HepG2 (cell line): ENCODE data around the gene LIM2. TPM values are rescaled to one million over a fixed set of nuclear protein-coding genes. Genes with fewer than 3 reads are reported as not detected.

Source experiments
- ARNT ChIP-seq: fragments of 450-650 bp; IDR thresholded peaks from 2 replicates; pipeline ENCODE4 v1.6.1; 2017
- CREB1 ChIP-seq, 2 experiments: fragments of 450-650 bp in 1 of 2; IDR thresholded peaks; 2 replicates each; pipeline ENCODE4 v1.6.1; 2016 to 2017; ENCODE audit warnings: control low read depth in 1 of 2, mild to moderate bottlenecking in 1 of 2, missing compliant biosample characterization in 1 of 2, missing genetic modification characterization in 1 of 2
- DNMT3B ChIP-seq: conservative IDR thresholded peaks from 2 replicates; pipeline ENCODE4 v1.6.1; 2016; ENCODE audit warnings: missing biosample characterization, control low read depth
- ELF4 ChIP-seq: sonication (generic); formaldehyde crosslinking; IDR thresholded peaks from 2 replicates; pipeline ENCODE4 v1.5.0; 2020; ENCODE audit warnings: missing genetic modification reagents, mild to moderate bottlenecking, moderate library complexity, borderline replicate concordance
- ESRRA ChIP-seq: sonication (generic); formaldehyde crosslinking; IDR thresholded peaks from 2 replicates; pipeline ENCODE4 v1.5.1; 2020; ENCODE audit warnings: mild to moderate bottlenecking, low read depth, missing genetic modification reagents
- TCF12 ChIP-seq, 2 experiments: fragments of 450-650 bp in 1 of 2; sonication (generic) in 1 of 2; formaldehyde crosslinking in 1 of 2; IDR thresholded peaks; 2 replicates each; pipeline versions ENCODE4 v1.6.1 to v1.8.0; 2017 to 2022; ENCODE audit warnings: antibody characterized with exemption in 1 of 2, mild to moderate bottlenecking in 1 of 2, missing genetic modification reagents in 1 of 2, moderate library complexity in 1 of 2
- THAP11 ChIP-seq: IDR thresholded peaks from 2 replicates; pipeline ENCODE4 v1.6.1; 2016; ENCODE audit warnings: missing biosample characterization, missing genetic modification reagents
- THYN1 ChIP-seq: sonication (generic); formaldehyde crosslinking; IDR thresholded peaks from 2 replicates; pipeline ENCODE4 v1.8.1; 2023; ENCODE audit warnings: low read depth, mild to moderate bottlenecking, moderate library complexity, missing genetic modification reagents, borderline replicate concordance
- ZBTB7B ChIP-seq: sonication (generic); formaldehyde crosslinking; IDR thresholded peaks from 2 replicates; pipeline ENCODE4 v1.4.0; 2020; ENCODE audit warnings: missing genetic modification reagents
- ZFP1 ChIP-seq: IDR thresholded peaks from 2 replicates; pipeline ENCODE4 v1.6.1; 2016
- ZFP41 ChIP-seq: sonication (generic); formaldehyde crosslinking; IDR thresholded peaks from 2 replicates; pipeline ENCODE4 v1.4.0; 2020; ENCODE audit warnings: mild to moderate bottlenecking, missing genetic modification reagents, borderline replicate concordance
- ZFP82 ChIP-seq: sonication (generic); formaldehyde crosslinking; IDR thresholded peaks from 2 replicates; pipeline ENCODE4 v1.5.1; 2020; ENCODE audit warnings: mild to moderate bottlenecking, missing genetic modification reagents, borderline replicate concordance
- ZNF12 ChIP-seq: sonication (generic); formaldehyde crosslinking; IDR thresholded peaks from 2 replicates; pipeline ENCODE4 v1.5.0; 2020; ENCODE audit warnings: missing genetic modification reagents
- ZNF431 ChIP-seq: sonication (generic); formaldehyde crosslinking; IDR thresholded peaks from 2 replicates; pipeline ENCODE4 v1.9.0; 2022; ENCODE audit warnings: missing genetic modification reagents, low read depth, mild to moderate bottlenecking, borderline replicate concordance
- ZNF572 ChIP-seq: sonication (generic); formaldehyde crosslinking; IDR thresholded peaks from 2 replicates; pipeline ENCODE4 v1.5.1; 2020; ENCODE audit warnings: mild to moderate bottlenecking, missing genetic modification reagents
- ZNF652 ChIP-seq: IDR thresholded peaks from 2 replicates; pipeline ENCODE4 v1.6.1; 2016; ENCODE audit warnings: low read depth, borderline replicate concordance
- polyA plus RNA-seq, 8 experiments: library from polyadenylated mRNA; depleted of rRNA in 3 of 8; stranded (reverse) in 7 of 8; unstranded in 1 of 8; fragments of >200 nt; fragmentation: Illumina TruSeq in 4 of 8; extraction: Trizol in 4 of 8; gene quantifications; 2 replicates each; pipeline versions ENCODE4 v1.2.1 to v1.2.3, GENCODE V29; 2011 to 2016; ENCODE audit warnings: low read depth in 4 of 8, missing spikeins in 1 of 8, mixed read lengths in 1 of 8; ENCODE audit not compliant: insufficient read depth in 1 of 8
- total RNA-seq, 5 experiments: library from RNA; depleted of rRNA; stranded (reverse); fragments of >200 nt; fragmentation: Illumina TruSeq; extraction: Trizol; gene quantifications; 2 replicates each; pipeline ENCODE4 v1.2.3, GENCODE V29; 2016; ENCODE audit warnings: low read depth in 1 of 5
- TF ChIP-seq, protein P1 (sequence below): sonication (generic); formaldehyde crosslinking; IDR thresholded peaks from 2 replicates; pipeline ENCODE4 v1.4.0; 2020; ENCODE audit warnings: mild to moderate bottlenecking, missing genetic modification reagents
- TF ChIP-seq, protein P2 (sequence below): sonication (generic); formaldehyde crosslinking; IDR thresholded peaks from 2 replicates; pipeline ENCODE4; 2020; ENCODE audit warnings: missing genetic modification reagents, mild to moderate bottlenecking, borderline replicate concordance
- TF ChIP-seq, protein P3 (sequence below): sonication (generic); formaldehyde crosslinking; IDR thresholded peaks from 2 replicates; pipeline ENCODE4 v1.5.0; 2020; ENCODE audit warnings: missing genetic modification reagents
- TF ChIP-seq, protein P4 (sequence below), 2 experiments: IDR thresholded peaks; 2 replicates each; pipeline ENCODE4 v1.6.1; 2011 to 2012; ENCODE audit warnings: low read length in 2 of 2, borderline replicate concordance in 1 of 2, low read depth in 1 of 2, mild to moderate bottlenecking in 1 of 2, moderate library complexity in 1 of 2
- TF ChIP-seq, protein P5 (sequence below): sonication (generic); formaldehyde crosslinking; IDR thresholded peaks from 2 replicates; pipeline ENCODE4 v1.8.0; 2022; ENCODE audit warnings: mild to moderate bottlenecking, missing genetic modification reagents

Gene LIM2
- total and polyA plus RNA-seq, 2 of the 13 experiments (the other 11 are each of a cell fraction or from before 2014, with no cell fraction given) = 1.3 TPM; not detected in 1

DNA sequence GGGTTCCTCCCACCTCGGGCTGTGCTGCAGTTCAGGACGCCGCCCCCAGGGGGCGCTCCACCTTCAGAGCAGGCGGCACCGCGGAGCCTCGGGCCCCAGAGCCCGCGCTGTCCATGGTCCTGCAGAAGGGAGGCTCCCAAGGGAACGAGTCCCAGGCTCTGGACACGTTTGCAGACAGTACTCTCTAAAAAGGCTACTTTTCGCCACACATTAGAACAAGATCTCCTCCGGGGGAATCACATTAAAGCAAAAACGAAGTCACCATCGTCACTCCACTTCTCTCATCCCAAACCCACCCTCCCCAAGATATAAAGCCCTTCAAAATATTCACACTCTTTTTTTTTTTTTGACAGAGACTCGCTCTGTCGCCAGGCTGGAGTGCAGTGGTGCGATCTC lies 34.3 kb upstream of the LIM2 start (continued):
- TF ChIP-seq DNMT3B (CRISPR knock-in tag) = peak; percentile 99
- TF ChIP-seq, protein P1, sequence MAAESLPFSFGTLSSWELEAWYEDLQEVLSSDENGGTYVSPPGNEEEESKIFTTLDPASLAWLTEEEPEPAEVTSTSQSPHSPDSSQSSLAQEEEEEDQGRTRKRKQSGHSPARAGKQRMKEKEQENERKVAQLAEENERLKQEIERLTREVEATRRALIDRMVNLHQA (CRISPR knock-in tag) = 0 out of 2 replicates have a peak, but pooled peaks have one; percentile 78
- no peak; the same call in 1 of the 2 replicates for TF ChIP-seq ELF4
- TF ChIP-seq ZNF431 (CRISPR knock-in tag) = peak; percentile 93
- no peak for TF ChIP-seq THYN1 (CRISPR knock-in tag)
- no peak for TF ChIP-seq ZFP82
- peak; percentile 37; the same call in 1 of the 2 replicates for TF ChIP-seq ZNF652 (CRISPR knock-in tag)
- TF ChIP-seq THAP11 (CRISPR knock-in tag) = peak; percentile 85
- TF ChIP-seq TCF12 (IDR thresholded peaks at IDR 0.05) = no peak
- no peak; the same call in 1 of the 2 replicates for TF ChIP-seq TCF12 (CRISPR knock-in tag; IDR thresholded peaks at IDR 0.05)
- TF ChIP-seq ZFP41 (CRISPR knock-in tag) = peak; percentile 82; the same call in 1 of the 2 replicates
- peak; percentile 71 for TF ChIP-seq ZBTB7B (CRISPR knock-in tag)
- TF ChIP-seq, protein P2, sequence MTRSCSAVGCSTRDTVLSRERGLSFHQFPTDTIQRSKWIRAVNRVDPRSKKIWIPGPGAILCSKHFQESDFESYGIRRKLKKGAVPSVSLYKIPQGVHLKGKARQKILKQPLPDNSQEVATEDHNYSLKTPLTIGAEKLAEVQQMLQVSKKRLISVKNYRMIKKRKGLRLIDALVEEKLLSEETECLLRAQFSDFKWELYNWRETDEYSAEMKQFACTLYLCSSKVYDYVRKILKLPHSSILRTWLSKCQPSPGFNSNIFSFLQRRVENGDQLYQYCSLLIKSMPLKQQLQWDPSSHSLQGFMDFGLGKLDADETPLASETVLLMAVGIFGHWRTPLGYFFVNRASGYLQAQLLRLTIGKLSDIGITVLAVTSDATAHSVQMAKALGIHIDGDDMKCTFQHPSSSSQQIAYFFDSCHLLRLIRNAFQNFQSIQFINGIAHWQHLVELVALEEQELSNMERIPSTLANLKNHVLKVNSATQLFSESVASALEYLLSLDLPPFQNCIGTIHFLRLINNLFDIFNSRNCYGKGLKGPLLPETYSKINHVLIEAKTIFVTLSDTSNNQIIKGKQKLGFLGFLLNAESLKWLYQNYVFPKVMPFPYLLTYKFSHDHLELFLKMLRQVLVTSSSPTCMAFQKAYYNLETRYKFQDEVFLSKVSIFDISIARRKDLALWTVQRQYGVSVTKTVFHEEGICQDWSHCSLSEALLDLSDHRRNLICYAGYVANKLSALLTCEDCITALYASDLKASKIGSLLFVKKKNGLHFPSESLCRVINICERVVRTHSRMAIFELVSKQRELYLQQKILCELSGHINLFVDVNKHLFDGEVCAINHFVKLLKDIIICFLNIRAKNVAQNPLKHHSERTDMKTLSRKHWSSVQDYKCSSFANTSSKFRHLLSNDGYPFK (CRISPR knock-in tag) = peak; percentile 71; the same call in 1 of the 2 replicates
- 0 out of 2 replicates have a peak, but pooled peaks have one; percentile 42 for TF ChIP-seq ESRRA (CRISPR knock-in tag)
- TF ChIP-seq ZFP1 (CRISPR knock-in tag) = peak; percentile 92
- no peak for TF ChIP-seq CREB1 (IDR thresholded peaks at IDR 0.05)
- TF ChIP-seq CREB1 (CRISPR knock-in tag; IDR thresholded peaks at IDR 0.05) = no peak
- TF ChIP-seq, protein P3, sequence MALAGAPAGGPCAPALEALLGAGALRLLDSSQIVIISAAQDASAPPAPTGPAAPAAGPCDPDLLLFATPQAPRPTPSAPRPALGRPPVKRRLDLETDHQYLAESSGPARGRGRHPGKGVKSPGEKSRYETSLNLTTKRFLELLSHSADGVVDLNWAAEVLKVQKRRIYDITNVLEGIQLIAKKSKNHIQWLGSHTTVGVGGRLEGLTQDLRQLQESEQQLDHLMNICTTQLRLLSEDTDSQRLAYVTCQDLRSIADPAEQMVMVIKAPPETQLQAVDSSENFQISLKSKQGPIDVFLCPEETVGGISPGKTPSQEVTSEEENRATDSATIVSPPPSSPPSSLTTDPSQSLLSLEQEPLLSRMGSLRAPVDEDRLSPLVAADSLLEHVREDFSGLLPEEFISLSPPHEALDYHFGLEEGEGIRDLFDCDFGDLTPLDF (CRISPR knock-in tag) = peak; percentile 88
- TF ChIP-seq, protein P4, sequence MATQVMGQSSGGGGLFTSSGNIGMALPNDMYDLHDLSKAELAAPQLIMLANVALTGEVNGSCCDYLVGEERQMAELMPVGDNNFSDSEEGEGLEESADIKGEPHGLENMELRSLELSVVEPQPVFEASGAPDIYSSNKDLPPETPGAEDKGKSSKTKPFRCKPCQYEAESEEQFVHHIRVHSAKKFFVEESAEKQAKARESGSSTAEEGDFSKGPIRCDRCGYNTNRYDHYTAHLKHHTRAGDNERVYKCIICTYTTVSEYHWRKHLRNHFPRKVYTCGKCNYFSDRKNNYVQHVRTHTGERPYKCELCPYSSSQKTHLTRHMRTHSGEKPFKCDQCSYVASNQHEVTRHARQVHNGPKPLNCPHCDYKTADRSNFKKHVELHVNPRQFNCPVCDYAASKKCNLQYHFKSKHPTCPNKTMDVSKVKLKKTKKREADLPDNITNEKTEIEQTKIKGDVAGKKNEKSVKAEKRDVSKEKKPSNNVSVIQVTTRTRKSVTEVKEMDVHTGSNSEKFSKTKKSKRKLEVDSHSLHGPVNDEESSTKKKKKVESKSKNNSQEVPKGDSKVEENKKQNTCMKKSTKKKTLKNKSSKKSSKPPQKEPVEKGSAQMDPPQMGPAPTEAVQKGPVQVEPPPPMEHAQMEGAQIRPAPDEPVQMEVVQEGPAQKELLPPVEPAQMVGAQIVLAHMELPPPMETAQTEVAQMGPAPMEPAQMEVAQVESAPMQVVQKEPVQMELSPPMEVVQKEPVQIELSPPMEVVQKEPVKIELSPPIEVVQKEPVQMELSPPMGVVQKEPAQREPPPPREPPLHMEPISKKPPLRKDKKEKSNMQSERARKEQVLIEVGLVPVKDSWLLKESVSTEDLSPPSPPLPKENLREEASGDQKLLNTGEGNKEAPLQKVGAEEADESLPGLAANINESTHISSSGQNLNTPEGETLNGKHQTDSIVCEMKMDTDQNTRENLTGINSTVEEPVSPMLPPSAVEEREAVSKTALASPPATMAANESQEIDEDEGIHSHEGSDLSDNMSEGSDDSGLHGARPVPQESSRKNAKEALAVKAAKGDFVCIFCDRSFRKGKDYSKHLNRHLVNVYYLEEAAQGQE (IDR thresholded peaks at IDR 0.05; ENCODE audit: borderline replicate concordance in 1 of 2, low read depth in 1 of 2, low read length in 2 of 2) = peak; percentile 99 to 100
- TF ChIP-seq ZNF12 (CRISPR knock-in tag) = peak; percentile 92
- TF ChIP-seq ZNF572 (CRISPR knock-in tag) = no peak
- no peak for TF ChIP-seq ARNT
- TF ChIP-seq, protein P5, sequence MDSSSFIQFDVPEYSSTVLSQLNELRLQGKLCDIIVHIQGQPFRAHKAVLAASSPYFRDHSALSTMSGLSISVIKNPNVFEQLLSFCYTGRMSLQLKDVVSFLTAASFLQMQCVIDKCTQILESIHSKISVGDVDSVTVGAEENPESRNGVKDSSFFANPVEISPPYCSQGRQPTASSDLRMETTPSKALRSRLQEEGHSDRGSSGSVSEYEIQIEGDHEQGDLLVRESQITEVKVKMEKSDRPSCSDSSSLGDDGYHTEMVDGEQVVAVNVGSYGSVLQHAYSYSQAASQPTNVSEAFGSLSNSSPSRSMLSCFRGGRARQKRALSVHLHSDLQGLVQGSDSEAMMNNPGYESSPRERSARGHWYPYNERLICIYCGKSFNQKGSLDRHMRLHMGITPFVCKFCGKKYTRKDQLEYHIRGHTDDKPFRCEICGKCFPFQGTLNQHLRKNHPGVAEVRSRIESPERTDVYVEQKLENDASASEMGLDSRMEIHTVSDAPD (CRISPR knock-in tag) = no peak
